ENCODE measurements around the gene CPSF3. TPM values are rescaled to one million over a fixed set of nuclear protein-coding genes. Genes with fewer than 3 reads are reported as not detected.

The CPSF3 gene
- total and polyA plus RNA-seq, 2 of the 13 experiments (the other 11 are each of a cell fraction or from before 2014, with no cell fraction given): 19.8 to 93.0 TPM

DNA sequence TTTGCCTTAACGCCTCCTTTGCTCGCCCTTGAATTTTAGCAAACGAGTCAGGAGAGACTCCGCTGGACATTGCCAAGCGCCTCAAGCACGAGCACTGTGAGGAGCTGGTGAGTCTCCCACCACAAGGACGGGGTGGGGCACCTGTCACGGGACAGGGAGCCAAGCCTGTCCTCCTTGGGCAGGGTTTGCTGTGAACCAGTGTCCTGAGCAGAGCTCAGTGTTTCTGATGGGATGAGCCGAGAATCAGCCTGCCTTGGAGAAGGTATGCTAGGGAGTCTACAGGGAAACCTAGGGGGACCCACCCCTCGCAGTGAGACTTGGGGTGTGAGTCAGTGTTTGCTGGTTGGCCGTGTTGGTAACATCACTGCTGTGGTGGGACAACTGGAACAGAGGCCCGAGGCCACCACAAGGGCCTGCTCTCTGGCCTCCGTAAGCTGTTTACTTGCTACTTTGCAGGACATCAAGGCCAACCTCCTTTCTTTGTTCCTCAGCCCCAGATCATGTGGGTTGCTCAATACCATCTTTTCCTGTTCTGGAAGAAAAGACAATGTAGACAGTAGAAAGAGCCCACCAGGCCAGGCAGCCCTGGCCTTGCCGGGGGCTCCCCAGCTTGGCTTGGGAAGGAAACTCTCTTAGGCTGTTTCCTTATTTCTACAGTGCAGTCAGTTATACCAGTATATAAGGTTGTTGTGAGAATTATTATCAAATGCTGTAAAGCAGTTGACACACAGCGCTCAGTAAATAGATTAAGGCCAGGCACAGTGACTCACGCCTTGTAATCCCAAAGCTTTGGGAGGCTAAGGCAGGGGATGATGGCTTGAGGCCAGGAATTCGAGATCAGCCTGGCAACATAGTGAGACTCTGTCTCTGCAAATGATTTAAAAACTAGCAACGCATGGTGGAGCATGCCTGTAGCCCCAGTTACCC is 42.5 kb upstream of the CPSF3 start (continued):
- TF ChIP-seq PRDM10 (CRISPR knock-in tag; IDR thresholded peaks at IDR 0.05; ENCODE audit: low read depth): peak; percentile 13
- no peak for TF ChIP-seq HES4 (CRISPR knock-in tag; IDR thresholded peaks at IDR 0.05; ENCODE audit: borderline replicate concordance)
- no peak for TF ChIP-seq NONO (IDR thresholded peaks at IDR 0.05)
- TF ChIP-seq NONO (CRISPR knock-in tag; conservative IDR thresholded peaks at IDR 0.05): no peak
- TF ChIP-seq, protein P1, sequence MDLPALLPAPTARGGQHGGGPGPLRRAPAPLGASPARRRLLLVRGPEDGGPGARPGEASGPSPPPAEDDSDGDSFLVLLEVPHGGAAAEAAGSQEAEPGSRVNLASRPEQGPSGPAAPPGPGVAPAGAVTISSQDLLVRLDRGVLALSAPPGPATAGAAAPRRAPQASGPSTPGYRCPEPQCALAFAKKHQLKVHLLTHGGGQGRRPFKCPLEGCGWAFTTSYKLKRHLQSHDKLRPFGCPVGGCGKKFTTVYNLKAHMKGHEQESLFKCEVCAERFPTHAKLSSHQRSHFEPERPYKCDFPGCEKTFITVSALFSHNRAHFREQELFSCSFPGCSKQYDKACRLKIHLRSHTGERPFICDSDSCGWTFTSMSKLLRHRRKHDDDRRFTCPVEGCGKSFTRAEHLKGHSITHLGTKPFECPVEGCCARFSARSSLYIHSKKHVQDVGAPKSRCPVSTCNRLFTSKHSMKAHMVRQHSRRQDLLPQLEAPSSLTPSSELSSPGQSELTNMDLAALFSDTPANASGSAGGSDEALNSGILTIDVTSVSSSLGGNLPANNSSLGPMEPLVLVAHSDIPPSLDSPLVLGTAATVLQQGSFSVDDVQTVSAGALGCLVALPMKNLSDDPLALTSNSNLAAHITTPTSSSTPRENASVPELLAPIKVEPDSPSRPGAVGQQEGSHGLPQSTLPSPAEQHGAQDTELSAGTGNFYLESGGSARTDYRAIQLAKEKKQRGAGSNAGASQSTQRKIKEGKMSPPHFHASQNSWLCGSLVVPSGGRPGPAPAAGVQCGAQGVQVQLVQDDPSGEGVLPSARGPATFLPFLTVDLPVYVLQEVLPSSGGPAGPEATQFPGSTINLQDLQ (CRISPR knock-in tag; IDR thresholded peaks at IDR 0.05): no peak
- TF ChIP-seq ZNF431 (CRISPR knock-in tag; IDR thresholded peaks at IDR 0.05; ENCODE audit: borderline replicate concordance, low read depth): no peak
- TF ChIP-seq SETDB1 (CRISPR knock-in tag; IDR thresholded peaks at IDR 0.05; ENCODE audit: borderline replicate concordance): no peak
- TF ChIP-seq HIVEP1 (CRISPR knock-in tag; IDR thresholded peaks at IDR 0.05): no peak
- no peak for TF ChIP-seq ZNF354B (CRISPR knock-in tag; IDR thresholded peaks at IDR 0.05)
- peak; percentile 16; the same call in 1 of the 2 replicates for TF ChIP-seq SMC3 (IDR thresholded peaks at IDR 0.05; ENCODE audit: low read length)
- TF ChIP-seq, protein P2, sequence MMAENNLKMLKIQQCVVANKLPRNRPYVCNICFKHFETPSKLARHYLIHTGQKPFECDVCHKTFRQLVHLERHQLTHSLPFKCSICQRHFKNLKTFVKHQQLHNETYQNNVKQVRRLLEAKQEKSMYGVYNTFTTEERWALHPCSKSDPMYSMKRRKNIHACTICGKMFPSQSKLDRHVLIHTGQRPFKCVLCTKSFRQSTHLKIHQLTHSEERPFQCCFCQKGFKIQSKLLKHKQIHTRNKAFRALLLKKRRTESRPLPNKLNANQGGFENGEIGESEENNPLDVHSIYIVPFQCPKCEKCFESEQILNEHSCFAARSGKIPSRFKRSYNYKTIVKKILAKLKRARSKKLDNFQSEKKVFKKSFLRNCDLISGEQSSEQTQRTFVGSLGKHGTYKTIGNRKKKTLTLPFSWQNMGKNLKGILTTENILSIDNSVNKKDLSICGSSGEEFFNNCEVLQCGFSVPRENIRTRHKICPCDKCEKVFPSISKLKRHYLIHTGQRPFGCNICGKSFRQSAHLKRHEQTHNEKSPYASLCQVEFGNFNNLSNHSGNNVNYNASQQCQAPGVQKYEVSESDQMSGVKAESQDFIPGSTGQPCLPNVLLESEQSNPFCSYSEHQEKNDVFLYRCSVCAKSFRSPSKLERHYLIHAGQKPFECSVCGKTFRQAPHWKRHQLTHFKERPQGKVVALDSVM (CRISPR knock-in tag; IDR thresholded peaks at IDR 0.05): peak; percentile 72
- TF ChIP-seq, protein P3, sequence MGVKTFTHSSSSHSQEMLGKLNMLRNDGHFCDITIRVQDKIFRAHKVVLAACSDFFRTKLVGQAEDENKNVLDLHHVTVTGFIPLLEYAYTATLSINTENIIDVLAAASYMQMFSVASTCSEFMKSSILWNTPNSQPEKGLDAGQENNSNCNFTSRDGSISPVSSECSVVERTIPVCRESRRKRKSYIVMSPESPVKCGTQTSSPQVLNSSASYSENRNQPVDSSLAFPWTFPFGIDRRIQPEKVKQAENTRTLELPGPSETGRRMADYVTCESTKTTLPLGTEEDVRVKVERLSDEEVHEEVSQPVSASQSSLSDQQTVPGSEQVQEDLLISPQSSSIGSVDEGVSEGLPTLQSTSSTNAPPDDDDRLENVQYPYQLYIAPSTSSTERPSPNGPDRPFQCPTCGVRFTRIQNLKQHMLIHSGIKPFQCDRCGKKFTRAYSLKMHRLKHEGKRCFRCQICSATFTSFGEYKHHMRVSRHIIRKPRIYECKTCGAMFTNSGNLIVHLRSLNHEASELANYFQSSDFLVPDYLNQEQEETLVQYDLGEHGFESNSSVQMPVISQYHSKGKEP (CRISPR knock-in tag; IDR thresholded peaks at IDR 0.05): no peak
- TF ChIP-seq REPIN1 (CRISPR knock-in tag; IDR thresholded peaks at IDR 0.05; ENCODE audit: borderline replicate concordance, low read depth): no peak; the same call in 1 of the 2 replicates
- TF ChIP-seq ARNT (IDR thresholded peaks at IDR 0.05): no peak
- TF ChIP-seq NR2F6 (IDR thresholded peaks at IDR 0.05): peak; percentile 44
- 0 out of 2 replicates have a peak, but pooled peaks have one; percentile 38 for TF ChIP-seq NR2F6 (CRISPR knock-in tag; IDR thresholded peaks at IDR 0.05)
